Erythroblast (primary cell): ENCODE data around the gene ABO.

Experiments
- GATA1 ChIP-seq: IDR thresholded peaks from 2 replicates; pipeline ENCODE4 v1.6.1; 2011; ENCODE audit warnings: low read depth, mild to moderate bottlenecking, control low read depth, low read length, moderate library complexity
- POLR2A ChIP-seq: IDR thresholded peaks from 2 replicates; pipeline ENCODE4 v1.6.1; 2011; ENCODE audit warnings: mild to moderate bottlenecking, low read length

DNA sequence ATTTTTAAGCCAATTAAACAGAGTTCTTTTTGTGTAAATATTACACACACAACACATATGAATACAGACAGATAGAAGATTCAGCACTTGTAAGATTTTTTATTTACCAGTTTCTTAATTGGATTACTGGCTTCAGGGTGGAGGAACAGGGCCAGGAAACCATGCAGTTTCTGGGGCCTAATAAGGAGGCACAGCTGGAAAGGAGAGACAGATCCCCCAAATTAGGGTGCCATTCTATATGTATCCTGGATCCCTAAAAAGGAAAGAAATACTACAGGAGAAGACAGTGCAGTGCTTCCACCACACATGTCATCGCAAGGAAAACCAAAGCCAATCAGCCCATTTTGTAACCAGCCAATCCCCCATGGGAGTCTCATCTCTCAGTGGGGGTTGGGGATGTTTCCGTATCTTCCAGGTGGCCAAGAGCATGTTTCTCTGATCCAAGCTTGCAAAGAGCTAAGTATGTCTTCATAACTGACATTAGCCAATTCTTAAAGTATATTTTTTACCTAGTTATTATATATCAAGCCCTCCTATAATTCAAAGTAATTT, 15.8 kb upstream of the ABO start:
- TF ChIP-seq POLR2A (no peak), GATA1 (no peak)
